Measurements from ENCODE around the gene HIRIP3. TPM values are rescaled to one million over a fixed set of nuclear protein-coding genes. Genes with fewer than 3 reads are reported as not detected.
"Not testable (repeated sequence)": the region's sequence is repeated elsewhere in the genome, so short reads cannot be mapped to it uniquely, and the experiment has no call there.

Gene HIRIP3
- total and polyA plus RNA-seq, 2 donors (not counting 3 experiments of a cell fraction or from before 2014, with no cell fraction given) = 6.7 to 8.6 TPM

GRCh38 chr16:30018731-30019158 is 23.3 kb upstream of the HIRIP3 start:
- no peak overlapping the region for H3K27ac ChIP-seq (ENCODE audit: insufficient read depth, low read depth, low read length)
- intact Hi-C loops (cut with micrococcal nuclease) = no loop called here

GRCh38 chr16:30017937-30018336 is 22.5 kb upstream of the HIRIP3 start:
- H3K9me3 ChIP-seq (replicated peaks; ENCODE audit: control insufficient read depth, insufficient read depth, low read length); H2AFZ ChIP-seq (ENCODE audit: low read depth, low read length); H3K27ac ChIP-seq (ENCODE audit: insufficient read depth, low read depth, low read length); H3K4me3 ChIP-seq (replicated peaks in 1 of 3; ENCODE audit: insufficient read depth in 1 of 3, low read depth in 1 of 3, low read length in 3 of 3); POLR2A ChIA-PET; H3K4me2 ChIP-seq (ENCODE audit: insufficient read depth, low read length); H3K36me3 ChIP-seq (ENCODE audit: control insufficient read depth in 2 of 2, extremely low read depth in 1 of 2, insufficient read depth in 2 of 2, low read length in 2 of 2); dilution Hi-C loops (cut with MboI; ENCODE audit: extremely low pct_ligation_motif_present, low sequenced_read_pairs); H3K9me1 ChIP-seq (replicated peaks; ENCODE audit: control insufficient read depth, extremely low read depth, insufficient read depth, low read length); intact Hi-C loops (cut with micrococcal nuclease); H3K27me3 ChIP-seq (ENCODE audit: control insufficient read depth in 2 of 2, insufficient read depth in 2 of 2, low read length in 2 of 2); H3K79me2 ChIP-seq (ENCODE audit: control insufficient read depth, insufficient read depth, low read length); H4K20me1 ChIP-seq (replicated peaks; ENCODE audit: control insufficient read depth, extremely low read depth, insufficient read depth, low read length); BruUV-seq (replicated peaks); FAIRE-seq; H3K9ac ChIP-seq (replicated peaks; ENCODE audit: extremely low read depth, insufficient read depth, low read length); H3K4me1 ChIP-seq (ENCODE audit: control insufficient read depth, extremely low read depth, insufficient read depth, low read length); DNase-seq (ENCODE audit: low read depth, low spot score): not testable (repeated sequence)
- CTCF ChIA-PET = interaction anchor here (1.6 to 3.4 kb wide), 3 partner anchors 12 to 202 kb away, joined by 3 to 17 read pairs (median 6); partner anchors contain the start of gene PAGR1

More at GRCh38 chr16:30018731-30019158, 23.3 kb upstream of the HIRIP3 start:
- dilution Hi-C loops (cut with MboI; ENCODE audit: extremely low pct_ligation_motif_present, low sequenced_read_pairs) = no loop called here
- Histone ChIP-seq H3K4me2 (ENCODE audit: insufficient read depth, low read length) (no peak overlapping the region), H3K9me1 (replicated peaks; ENCODE audit: control insufficient read depth, extremely low read depth, insufficient read depth, low read length) (no peaks in the 10 kb centered on the region), H3K27me3 (ENCODE audit: control insufficient read depth in 2 of 2, insufficient read depth in 2 of 2, low read length in 2 of 2) (no peaks in the 10 kb centered on the region), H3K4me1 (ENCODE audit: control insufficient read depth, extremely low read depth, insufficient read depth, low read length) (no peaks in the 10 kb centered on the region), H4K20me1 (replicated peaks; ENCODE audit: control insufficient read depth, extremely low read depth, insufficient read depth, low read length) (no peaks in the 10 kb centered on the region), H3K36me3 (ENCODE audit: control insufficient read depth in 2 of 2, extremely low read depth in 1 of 2, insufficient read depth in 2 of 2, low read length in 2 of 2) (no peaks in the 10 kb centered on the region), H3K4me3 (replicated peaks in 1 of 3; ENCODE audit: insufficient read depth in 1 of 3, low read depth in 1 of 3, low read length in 3 of 3) (no peak overlapping the region), H2AFZ (ENCODE audit: low read depth, low read length) (no peak overlapping the region), H3K9ac (replicated peaks; ENCODE audit: extremely low read depth, insufficient read depth, low read length) (no peak overlapping the region), H3K79me2 (ENCODE audit: control insufficient read depth, insufficient read depth, low read length) (no peaks in the 10 kb centered on the region), H3K9me3 (replicated peaks; ENCODE audit: control insufficient read depth, insufficient read depth, low read length) (no peaks in the 10 kb centered on the region)
- CTCF ChIA-PET = interaction anchor here (1.5 to 3.4 kb wide), 5 partner anchors 13 to 319 kb away, joined by 3 to 17 read pairs (median 6); partner anchors contain the start of genes PAGR1 and TLCD3B
- no TSS peak for BruUV-seq (replicated peaks)
- DNase-seq (ENCODE audit: low read depth, low spot score) (no peak), FAIRE-seq (no peak)
- TF ChIP-seq POLR2AphosphoS5 (IDR thresholded peaks at IDR 0.05; ENCODE audit: insufficient read depth, low read depth, low read length) (no peak), GATA2 (IDR thresholded peaks at IDR 0.05; ENCODE audit: insufficient read depth, insufficient read length, low read depth, low read length) (no peak), POLR2A (IDR thresholded peaks at IDR 0.05; ENCODE audit: low read depth, low read length) (no peak), EZH2 (IDR thresholded peaks at IDR 0.05; ENCODE audit: borderline replicate concordance, low read depth, low read length, severe bottlenecking) (no peak), MYC (IDR thresholded peaks at IDR 0.05; ENCODE audit: low read depth, low read length) (no peak), CTCF (IDR thresholded peaks at IDR 0.05; ENCODE audit: extremely low read depth in 1 of 2, insufficient read depth in 1 of 2, low read depth in 1 of 2, low read length in 2 of 2) (no peak), MAX (IDR thresholded peaks at IDR 0.05; ENCODE audit: insufficient read depth, insufficient read length) (no peak), FOS (IDR thresholded peaks at IDR 0.05; ENCODE audit: borderline replicate concordance, insufficient read depth, low read length) (no peak)
- POLR2A ChIA-PET = no interaction called here
